Activated CD4-positive, alpha-beta T cell treated with anti-CD3 and anti-CD28 coated beads, Interleukin-2, Interleukin-6, amounts not matched to agents 100 ng/mL and 50 ng/mL, durations not matched to agents 16 hours and 8 hours (primary cell): ENCODE measurements around the gene SLC17A4.
A peak's percentile ranks its signal among the peaks of the same experiment; 100 is the strongest.

Experiments
- DNase-seq: peaks from one replicate; pipeline ENCODE4 v3.0.0-alpha.2; 2020

The SLC17A4 gene

DNA sequence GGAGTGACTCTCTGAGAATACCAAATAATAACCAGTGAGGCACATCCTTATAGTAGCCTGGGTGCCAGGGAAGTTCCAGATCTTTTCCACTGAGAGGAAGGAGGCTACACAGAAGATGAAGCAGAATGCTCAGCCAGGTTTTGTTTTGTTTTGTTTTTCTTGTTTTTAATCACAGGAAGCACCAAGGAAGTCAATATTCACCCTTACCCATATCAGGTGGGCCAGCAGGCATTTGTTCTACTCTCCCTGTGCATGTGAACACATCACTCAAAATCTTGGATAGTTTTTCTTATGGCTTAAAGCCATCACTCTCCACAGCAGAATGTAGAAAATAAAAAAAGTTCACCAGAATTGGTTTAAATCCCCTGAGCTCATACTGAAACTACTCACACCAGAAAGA lies 66.8 kb downstream of the SLC17A4 start:
- DNase-seq = peak; percentile 50

GRCh38 chr6:25829375-25829774 lies 74.8 kb downstream of the SLC17A4 start:
- peak; percentile 75 for DNase-seq

DNA sequence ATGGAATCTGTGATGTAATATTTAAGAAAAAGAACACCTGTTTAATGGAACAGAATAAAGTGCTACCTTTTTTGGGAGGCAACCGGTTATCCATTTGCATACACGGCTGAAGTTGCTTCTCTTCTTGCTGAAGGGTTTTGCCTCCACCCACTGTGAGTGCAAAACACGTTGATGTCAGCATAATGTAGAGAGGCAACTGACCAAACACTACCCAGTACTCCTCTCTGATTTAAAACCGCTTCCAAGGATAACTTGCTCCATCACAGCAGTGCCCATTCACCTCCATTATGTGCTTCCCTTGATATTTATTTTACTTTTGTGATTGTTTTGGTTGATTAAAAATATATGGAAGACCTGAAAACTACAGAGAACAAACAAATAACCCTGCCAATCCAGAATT lies 75.9 kb downstream of the SLC17A4 start:
- DNase-seq = no peak
